Peyer's patch (tissue), 4 donors: ENCODE measurements around the gene JPT1. TPM values are rescaled to one million over a fixed set of nuclear protein-coding genes. Genes with fewer than 3 reads are reported as not detected.
"Not testable (repeated sequence)": the region's sequence is repeated elsewhere in the genome, so short reads cannot be mapped to it uniquely, and the experiment has no call there.

Experiments
- DNase-seq, 3 donors: peaks; one replicate each; pipeline ENCODE4 v3.0.0-alpha.2; 2017 to 2019
- H3K27ac ChIP-seq, 4 donors: fragments of 200-600 bp; sonication (generic); one replicate each; pipeline ENCODE4 v1.5.1; 2016 to 2019
- H3K27me3 ChIP-seq, 2 donors: fragments of 200-600 bp; sonication (generic); one replicate each; pipeline ENCODE4 v1.5.1; 2019
- H3K36me3 ChIP-seq, 3 donors: fragments of 200-600 bp; sonication (generic); one replicate each; pipeline ENCODE4 v1.5.1; 2016 to 2019
- H3K4me1 ChIP-seq, 4 donors: fragments of 200-600 bp; sonication (generic); one replicate each; pipeline ENCODE4 v1.5.1; 2016 to 2019
- H3K4me3 ChIP-seq, 4 donors: fragments of 200-600 bp; sonication (generic); 1 replicate in 3 of 4; 2 replicates in 1 of 4; pipeline ENCODE4 v1.5.1; 2016 to 2019; ENCODE audit warnings: mild to moderate bottlenecking in 1 of 4
- H3K9me3 ChIP-seq, 4 donors: fragments of 200-600 bp; sonication (generic); one replicate each; pipeline ENCODE4 v1.5.1; 2016 to 2019; ENCODE audit warnings: mild to moderate bottlenecking in 1 of 4
- CTCF ChIP-seq, 6 experiments: fragments of 450-650 bp in 4 of 6; fragments of 200-600 bp in 2 of 6; sonication (generic) in 1 of 6; IDR thresholded peaks; one replicate each; pipeline ENCODE4 v1.5.1; 2017 to 2019; ENCODE audit warnings: antibody characterized with exemption in 6 of 6, mild to moderate bottlenecking in 3 of 6, moderate library complexity in 1 of 6
- POLR2A ChIP-seq, 2 donors: fragments of 450-650 bp; IDR thresholded peaks; one replicate each; pipeline ENCODE4 v1.5.1; 2017; ENCODE audit warnings: antibody characterized with exemption in 2 of 2, mild to moderate bottlenecking in 2 of 2, moderate library complexity in 2 of 2
- total RNA-seq, 4 donors: library from RNA; depleted of rRNA; stranded (reverse); fragments of >200 nt; gene quantifications; one replicate each; pipeline ENCODE4 v1.1.0, GENCODE V29; 2016

Gene JPT1
- total RNA-seq, 4 donors from 2014 or later = 132 to 261 (median 202) TPM

GRCh38 chr17:75144816-75145512 is 9.3 kb downstream of the JPT1 start:
- Histone ChIP-seq H3K27me3 (no peaks in the 10 kb centered on the region), H3K4me1 (peaks cover 0 to 16% (median 3%) of the 10 kb centered on the region in 4 donors), H3K4me3 (no peak overlapping the region), H3K9me3 (no peaks in the 10 kb centered on the region), H3K27ac (no peak overlapping the region), H3K36me3 (peaks cover 0 to 59% (median 0%) of the 10 kb centered on the region in 3 donors)
- DNase-seq = peak in 2 of 3 donors; percentile 10 to 41
- no peak for TF ChIP-seq POLR2A (IDR thresholded peaks at IDR 0.05)
- no peak for TF ChIP-seq CTCF (IDR thresholded peaks at IDR 0.05)

- no peaks in the 10 kb centered on the region for H3K9me3 ChIP-seq
- H3K27me3 ChIP-seq = no peaks in the 10 kb centered on the region
- peaks cover 0 to 69% (median 0%) of the 10 kb centered on the region in 3 donors for H3K36me3 ChIP-seq
- no peak overlapping the region for H3K4me3 ChIP-seq
- no peak overlapping the region for H3K27ac ChIP-seq
- TF ChIP-seq POLR2A (IDR thresholded peaks at IDR 0.05) (no peak), CTCF (IDR thresholded peaks at IDR 0.05) (no peak)
- no peak for DNase-seq
- peaks cover 0 to 4% (median under 1%) of the 10 kb centered on the region in 4 donors for H3K4me1 ChIP-seq
These were observed 11.9 kb downstream of the JPT1 start for GRCh38 chr17:75142236-75142971.

- no peaks in the 10 kb centered on the region for H3K27me3 ChIP-seq
- no peaks in the 10 kb centered on the region for H3K9me3 ChIP-seq
- no peak overlapping the region for H3K27ac ChIP-seq
- no peak for DNase-seq
- no peak overlapping the region for H3K4me3 ChIP-seq
- no peak for TF ChIP-seq CTCF (IDR thresholded peaks at IDR 0.05)
- no peak for TF ChIP-seq POLR2A (IDR thresholded peaks at IDR 0.05)
- H3K4me1 ChIP-seq = peaks cover 0 to 4% (median 0%) of the 10 kb centered on the region in 4 donors
- H3K36me3 ChIP-seq = peaks cover 0 to 48% (median 0%) of the 10 kb centered on the region in 3 donors
These were observed 15.8 kb downstream of the JPT1 start for GRCh38 chr17:75138519-75138918.

- not testable (repeated sequence) for H3K27me3 ChIP-seq, H3K4me1 ChIP-seq, H3K9me3 ChIP-seq, DNase-seq, H3K4me3 ChIP-seq, H3K27ac ChIP-seq
- peaks cover 0 to 47% (median 0%) of the 10 kb centered on the region in 3 donors for H3K36me3 ChIP-seq
These were observed 16.6 kb downstream of the JPT1 start for GRCh38 chr17:75137762-75138161.

GRCh38 chr17:75135946-75136345 is 18.4 kb downstream of the JPT1 start:
- Histone ChIP-seq H3K27ac (no peak overlapping the region), H3K27me3 (no peaks in the 10 kb centered on the region), H3K4me1 (peaks cover 0 to 8% (median 2%) of the 10 kb centered on the region in 4 donors), H3K36me3 (peaks cover 0 to 38% (median 0%) of the 10 kb centered on the region in 3 donors), H3K4me3 (no peak overlapping the region), H3K9me3 (no peaks in the 10 kb centered on the region)
- no peak for DNase-seq
- TF ChIP-seq POLR2A (IDR thresholded peaks at IDR 0.05) (no peak), CTCF (IDR thresholded peaks at IDR 0.05) (no peak)

- Histone ChIP-seq H3K27me3 (no peaks in the 10 kb centered on the region), H3K27ac (no peak overlapping the region), H3K9me3 (no peaks in the 10 kb centered on the region), H3K4me3 (no peak overlapping the region), H3K4me1 (peaks cover 0 to 10% (median under 1%) of the 10 kb centered on the region in 4 donors), H3K36me3 (peaks cover 0 to 33% (median 0%) of the 10 kb centered on the region in 3 donors)
- no peak for TF ChIP-seq POLR2A (IDR thresholded peaks at IDR 0.05)
- TF ChIP-seq CTCF (IDR thresholded peaks at IDR 0.05) = no peak
- DNase-seq = no peak
These were observed 18.9 kb downstream of the JPT1 start for GRCh38 chr17:75135452-75135851.

- not testable (repeated sequence) for H3K9me3 ChIP-seq, H3K4me3 ChIP-seq, DNase-seq, H3K27ac ChIP-seq, H3K27me3 ChIP-seq
- H3K4me1 ChIP-seq = peaks cover 0 to 21% (median 2%) of the 10 kb centered on the region in 4 donors
- H3K36me3 ChIP-seq = peaks cover 0 to 35% (median 0%) of the 10 kb centered on the region in 3 donors
These were observed 20.5 kb downstream of the JPT1 start for GRCh38 chr17:75133607-75134347.
